GM12892 (cell line): ENCODE measurements around the gene RDH8.

Experiments
- POLR2A ChIP-seq: IDR thresholded peaks from 2 replicates; pipeline ENCODE4 v1.6.1; 2011; ENCODE audit warnings: low read depth, low read length, control low read depth
- TAF1 ChIP-seq: IDR thresholded peaks from 2 replicates; pipeline ENCODE4 v1.6.1; 2011; ENCODE audit warnings: low read depth, mild to moderate bottlenecking, control low read depth, low read length, borderline replicate concordance

DNA sequence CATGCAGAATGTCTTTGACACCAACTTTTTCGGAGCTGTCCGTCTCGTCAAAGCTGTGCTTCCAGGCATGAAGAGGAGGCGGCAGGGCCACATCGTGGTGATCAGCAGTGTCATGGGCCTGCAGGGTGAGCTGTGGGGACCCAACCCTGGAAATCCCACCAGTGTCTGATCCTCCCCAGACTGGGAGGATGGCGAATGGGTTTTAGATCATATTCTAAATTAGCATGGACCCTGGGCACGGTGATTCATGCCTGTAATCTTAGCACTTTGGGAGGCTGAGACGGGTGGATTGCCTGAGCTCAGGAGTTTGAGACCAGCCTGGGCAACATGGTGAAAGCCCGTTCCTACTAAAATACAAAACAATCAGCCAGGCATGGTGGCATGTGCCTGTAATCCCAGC lies 5.5 kb downstream of the RDH8 start:
- TF ChIP-seq TAF1 (no peak), POLR2A (no peak)
